ENCODE data around the gene TMEM220.

DNA sequence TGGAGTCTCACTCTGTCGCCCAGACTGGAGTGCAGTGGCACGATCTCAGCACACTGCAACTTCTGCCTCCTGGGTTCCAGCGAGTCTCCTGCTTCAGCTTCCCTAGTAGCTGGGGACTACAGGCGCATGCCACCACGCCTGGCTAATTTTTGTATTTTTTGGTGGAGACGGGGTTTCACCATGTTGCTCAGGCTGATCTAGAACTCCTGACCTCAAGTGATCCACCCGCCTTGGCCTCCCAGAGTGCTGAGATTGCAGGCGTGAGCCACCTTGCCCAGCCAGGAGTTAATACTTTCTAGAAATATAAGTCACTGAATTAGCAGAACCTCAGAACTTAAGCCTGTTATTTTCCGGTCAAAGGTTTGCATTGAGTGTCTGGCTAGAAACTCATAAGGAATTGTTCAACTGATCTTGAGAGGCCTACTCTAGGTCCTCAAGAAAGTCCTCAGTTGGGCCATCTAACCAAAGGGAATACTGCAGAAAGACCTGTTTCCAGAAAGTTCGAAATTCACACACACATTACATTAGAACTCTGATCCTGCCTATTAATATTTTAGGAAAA lies 1.4 kb downstream of the TMEM220 start:
- TF ChIP-seq, protein P1, sequence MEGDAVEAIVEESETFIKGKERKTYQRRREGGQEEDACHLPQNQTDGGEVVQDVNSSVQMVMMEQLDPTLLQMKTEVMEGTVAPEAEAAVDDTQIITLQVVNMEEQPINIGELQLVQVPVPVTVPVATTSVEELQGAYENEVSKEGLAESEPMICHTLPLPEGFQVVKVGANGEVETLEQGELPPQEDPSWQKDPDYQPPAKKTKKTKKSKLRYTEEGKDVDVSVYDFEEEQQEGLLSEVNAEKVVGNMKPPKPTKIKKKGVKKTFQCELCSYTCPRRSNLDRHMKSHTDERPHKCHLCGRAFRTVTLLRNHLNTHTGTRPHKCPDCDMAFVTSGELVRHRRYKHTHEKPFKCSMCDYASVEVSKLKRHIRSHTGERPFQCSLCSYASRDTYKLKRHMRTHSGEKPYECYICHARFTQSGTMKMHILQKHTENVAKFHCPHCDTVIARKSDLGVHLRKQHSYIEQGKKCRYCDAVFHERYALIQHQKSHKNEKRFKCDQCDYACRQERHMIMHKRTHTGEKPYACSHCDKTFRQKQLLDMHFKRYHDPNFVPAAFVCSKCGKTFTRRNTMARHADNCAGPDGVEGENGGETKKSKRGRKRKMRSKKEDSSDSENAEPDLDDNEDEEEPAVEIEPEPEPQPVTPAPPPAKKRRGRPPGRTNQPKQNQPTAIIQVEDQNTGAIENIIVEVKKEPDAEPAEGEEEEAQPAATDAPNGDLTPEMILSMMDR (IDR thresholded peaks at IDR 0.05) = no peak
- TF ChIP-seq MXD4 (CRISPR knock-in tag; IDR thresholded peaks at IDR 0.05; ENCODE audit: borderline replicate concordance) = no peak
- TF ChIP-seq, protein P2, sequence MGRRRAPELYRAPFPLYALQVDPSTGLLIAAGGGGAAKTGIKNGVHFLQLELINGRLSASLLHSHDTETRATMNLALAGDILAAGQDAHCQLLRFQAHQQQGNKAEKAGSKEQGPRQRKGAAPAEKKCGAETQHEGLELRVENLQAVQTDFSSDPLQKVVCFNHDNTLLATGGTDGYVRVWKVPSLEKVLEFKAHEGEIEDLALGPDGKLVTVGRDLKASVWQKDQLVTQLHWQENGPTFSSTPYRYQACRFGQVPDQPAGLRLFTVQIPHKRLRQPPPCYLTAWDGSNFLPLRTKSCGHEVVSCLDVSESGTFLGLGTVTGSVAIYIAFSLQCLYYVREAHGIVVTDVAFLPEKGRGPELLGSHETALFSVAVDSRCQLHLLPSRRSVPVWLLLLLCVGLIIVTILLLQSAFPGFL (CRISPR knock-in tag; IDR thresholded peaks at IDR 0.05; ENCODE audit: borderline replicate concordance) = no peak
